SU-DHL-6 (cell line): Measurements from ENCODE around the gene HOXB1.

ENCODE experiments used
- H2AFZ ChIP-seq: fragments of 200-600 bp; sonication (generic); 2 replicates; pipeline ENCODE4 v1.6.1; 2014; ENCODE audit warnings: low read depth, mild to moderate bottlenecking, moderate library complexity, mixed read lengths, antibody characterized with exemption, low read length; ENCODE audit not compliant: severe bottlenecking
- H3F3A ChIP-seq: fragments of 200-600 bp; shearing (Covaris generic); 2 replicates; pipeline ENCODE4 v1.6.0; 2016; ENCODE audit warnings: antibody characterized with exemption, mild to moderate bottlenecking; ENCODE audit not compliant: insufficient read depth
- H3K27ac ChIP-seq: fragments of 200-600 bp; sonication (generic); 2 replicates; pipeline ENCODE4 v1.5.1; 2016; ENCODE audit warnings: low read depth, mild to moderate bottlenecking, low read length, moderate library complexity, mixed read lengths
- H3K27me3 ChIP-seq: fragments of 200-600 bp; sonication (generic), shearing (Covaris generic); 2 replicates; pipeline ENCODE4 v1.6.0; 2014; ENCODE audit warnings: mild to moderate bottlenecking, low read length
- H3K36me3 ChIP-seq: fragments of 200-600 bp; sonication (generic); 2 replicates; pipeline ENCODE4 v1.6.1; 2014; ENCODE audit warnings: mild to moderate bottlenecking, low read length, mixed read lengths
- H3K4me2 ChIP-seq: fragments of 300-600, 200-600 bp; shearing (Covaris generic), sonication (generic); 2 replicates; pipeline ENCODE4 v1.6.0; 2014; ENCODE audit warnings: low read length, low read depth, mild to moderate bottlenecking; ENCODE audit not compliant: poor library complexity, severe bottlenecking
- H3K4me3 ChIP-seq: fragments of 200-600 bp; sonication (generic); 2 replicates; pipeline ENCODE4 v1.5.1; 2014; ENCODE audit warnings: antibody characterized with exemption, low read length, mild to moderate bottlenecking, mixed read lengths; ENCODE audit not compliant: insufficient read depth, poor library complexity, severe bottlenecking
- H3K79me2 ChIP-seq: fragments of 200-600 bp; sonication (generic); 2 replicates; pipeline ENCODE4 v1.6.1; 2014; ENCODE audit warnings: mild to moderate bottlenecking, low read length, moderate library complexity; ENCODE audit not compliant: insufficient read depth
- H3K9ac ChIP-seq: fragments of 200-600 bp; sonication (generic); 2 replicates; pipeline ENCODE4 v1.7.0; 2014; ENCODE audit warnings: mild to moderate bottlenecking, low read length
- H3K9me2 ChIP-seq: fragments of 200-600 bp; sonication (generic); replicated peaks from 2 replicates; pipeline ENCODE4 v1.6.1; 2014; ENCODE audit warnings: low read length; ENCODE audit not compliant: insufficient read depth
- H3K9me3 ChIP-seq: fragments of 200-600 bp; sonication (generic); 2 replicates; pipeline ENCODE4 v1.6.1; 2014; ENCODE audit warnings: low read length, mixed read lengths; ENCODE audit not compliant: insufficient read depth
- H4K20me1 ChIP-seq: fragments of 200-600 bp; sonication (generic); 2 replicates; pipeline ENCODE4 v1.6.1; 2014; ENCODE audit warnings: low read depth, mild to moderate bottlenecking, antibody characterized with exemption, low read length, moderate library complexity, mixed read lengths
- EZH2phosphoT487 ChIP-seq: fragments of 200-600 bp; sonication (generic), shearing (Covaris generic); conservative IDR thresholded peaks from 2 replicates; pipeline ENCODE4 v1.6.1; 2018; ENCODE audit warnings: mild to moderate bottlenecking, antibody characterized with exemption, low read length, moderate library complexity, mixed read lengths
- TF ChIP-seq, protein P1 (sequence below): fragments of 200-600 bp; sonication (generic); IDR thresholded peaks from one replicate; pipeline ENCODE4 v1.5.1; 2017; ENCODE audit warnings: antibody characterized with exemption, mild to moderate bottlenecking, low read length, moderate library complexity; ENCODE audit not compliant: insufficient read depth, poor library complexity, severe bottlenecking

Gene HOXB1

DNA sequence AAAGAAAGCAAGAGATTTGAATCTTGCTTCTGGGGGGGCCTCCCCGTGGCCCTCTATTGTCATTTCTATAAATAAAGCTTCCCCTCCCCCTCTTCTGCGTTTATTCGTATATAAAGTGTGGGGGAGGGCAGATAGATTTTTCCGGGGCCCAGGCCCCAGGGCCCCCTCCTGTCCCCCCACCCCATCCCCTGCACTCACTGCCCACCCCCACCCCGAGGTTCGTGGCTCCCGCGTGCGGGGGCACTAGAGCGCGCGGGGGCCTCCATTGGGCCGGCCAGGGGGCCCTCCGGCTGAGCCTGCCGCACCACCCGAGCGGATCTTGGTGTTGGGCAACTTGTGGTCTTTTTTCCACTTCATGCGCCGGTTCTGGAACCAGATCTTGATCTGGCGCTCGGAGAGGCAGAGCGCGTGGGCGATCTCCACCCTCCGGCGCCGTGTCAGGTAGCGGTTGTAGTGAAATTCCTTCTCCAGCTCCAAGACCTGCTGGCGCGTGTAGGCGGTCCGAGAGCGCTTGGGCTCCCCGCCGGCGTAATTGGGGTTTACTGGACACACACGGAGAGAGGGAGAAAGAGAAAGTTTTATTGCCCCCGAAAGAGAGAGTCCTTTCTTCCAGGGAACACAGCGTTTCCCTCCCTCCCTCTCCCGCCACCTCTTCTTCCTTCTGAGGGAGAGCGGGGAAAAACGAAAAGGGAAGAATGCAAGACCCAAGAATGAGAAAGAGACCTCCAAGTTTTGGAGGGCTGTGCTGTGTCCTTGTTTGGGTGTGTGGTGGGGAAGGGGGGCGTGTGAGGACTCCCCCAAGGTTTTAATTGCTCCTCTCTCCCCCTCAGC lies 45.9 kb upstream of the HOXB1 start:
- TF ChIP-seq, protein P1, sequence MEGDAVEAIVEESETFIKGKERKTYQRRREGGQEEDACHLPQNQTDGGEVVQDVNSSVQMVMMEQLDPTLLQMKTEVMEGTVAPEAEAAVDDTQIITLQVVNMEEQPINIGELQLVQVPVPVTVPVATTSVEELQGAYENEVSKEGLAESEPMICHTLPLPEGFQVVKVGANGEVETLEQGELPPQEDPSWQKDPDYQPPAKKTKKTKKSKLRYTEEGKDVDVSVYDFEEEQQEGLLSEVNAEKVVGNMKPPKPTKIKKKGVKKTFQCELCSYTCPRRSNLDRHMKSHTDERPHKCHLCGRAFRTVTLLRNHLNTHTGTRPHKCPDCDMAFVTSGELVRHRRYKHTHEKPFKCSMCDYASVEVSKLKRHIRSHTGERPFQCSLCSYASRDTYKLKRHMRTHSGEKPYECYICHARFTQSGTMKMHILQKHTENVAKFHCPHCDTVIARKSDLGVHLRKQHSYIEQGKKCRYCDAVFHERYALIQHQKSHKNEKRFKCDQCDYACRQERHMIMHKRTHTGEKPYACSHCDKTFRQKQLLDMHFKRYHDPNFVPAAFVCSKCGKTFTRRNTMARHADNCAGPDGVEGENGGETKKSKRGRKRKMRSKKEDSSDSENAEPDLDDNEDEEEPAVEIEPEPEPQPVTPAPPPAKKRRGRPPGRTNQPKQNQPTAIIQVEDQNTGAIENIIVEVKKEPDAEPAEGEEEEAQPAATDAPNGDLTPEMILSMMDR = no peak
- TF ChIP-seq EZH2phosphoT487 = no peak
- Histone ChIP-seq H3F3A (no peaks in the 10 kb centered on the region), H2AFZ (no peak overlapping the region), H3K79me2 (no peaks in the 10 kb centered on the region), H3K9ac (peak overlapping the region; percentile 57; the same call in 1 of the 2 replicates), H3K27ac (no peak overlapping the region), H3K9me3 (no peaks in the 10 kb centered on the region), H3K4me3 (no peak overlapping the region), H3K27me3 (no peaks in the 10 kb centered on the region), H4K20me1 (no peaks in the 10 kb centered on the region), H3K36me3 (no peaks in the 10 kb centered on the region), H3K9me2 (no peaks in the 10 kb centered on the region), H3K4me2 (peak overlapping the region; percentile 63)

DNA sequence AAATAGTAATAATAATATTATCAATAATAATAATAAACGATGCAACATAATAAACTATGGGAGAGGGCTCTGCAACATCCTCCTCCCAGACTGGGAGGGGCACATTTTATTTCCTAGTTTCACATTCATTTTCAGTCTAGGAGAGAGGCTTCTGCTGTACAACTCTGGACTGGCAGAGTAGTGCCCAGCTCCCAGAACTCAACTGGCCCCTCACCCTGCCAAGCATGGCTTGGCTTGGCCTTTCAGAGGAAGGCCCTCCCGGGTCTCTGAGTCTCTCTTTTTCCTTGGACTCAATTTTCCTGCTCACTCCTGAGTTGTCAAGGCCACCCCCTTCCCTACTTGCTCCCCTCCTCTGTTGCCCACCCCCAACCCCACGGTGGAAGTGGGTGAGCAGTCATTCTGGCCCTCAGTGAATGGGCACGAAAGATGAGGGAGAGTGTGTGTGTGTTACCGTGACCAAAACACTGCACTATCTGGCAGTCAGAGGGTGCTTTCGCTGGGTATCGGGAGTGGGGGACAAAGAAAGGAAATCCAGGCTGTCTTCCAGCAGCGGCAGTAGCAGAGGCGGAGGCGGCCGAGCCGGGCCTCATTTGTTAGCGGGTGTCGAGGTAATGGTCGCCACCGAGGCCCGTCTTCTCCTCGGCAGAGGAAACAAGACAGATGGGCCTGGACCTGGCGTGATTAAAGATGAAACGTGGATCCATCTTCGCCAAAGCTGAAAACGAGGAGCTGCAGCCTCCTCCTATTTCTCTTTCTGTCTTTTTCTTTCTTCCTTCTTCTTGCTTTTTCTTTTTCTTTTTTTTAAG lies 45.1 kb upstream of the HOXB1 start:
- H3K27ac ChIP-seq = no peak overlapping the region
- no peaks in the 10 kb centered on the region for H3F3A ChIP-seq
- H3K4me2 ChIP-seq = no peak overlapping the region
- H3K79me2 ChIP-seq = no peaks in the 10 kb centered on the region
- no peaks in the 10 kb centered on the region for H3K9me3 ChIP-seq
- no peaks in the 10 kb centered on the region for H3K9me2 ChIP-seq
- no peaks in the 10 kb centered on the region for H4K20me1 ChIP-seq
- H3K4me3 ChIP-seq = no peak overlapping the region
- no peak overlapping the region for H2AFZ ChIP-seq
- TF ChIP-seq, protein P1 = no peak
- no peaks in the 10 kb centered on the region for H3K27me3 ChIP-seq
- no peaks in the 10 kb centered on the region for H3K36me3 ChIP-seq
- no peak overlapping the region for H3K9ac ChIP-seq

DNA sequence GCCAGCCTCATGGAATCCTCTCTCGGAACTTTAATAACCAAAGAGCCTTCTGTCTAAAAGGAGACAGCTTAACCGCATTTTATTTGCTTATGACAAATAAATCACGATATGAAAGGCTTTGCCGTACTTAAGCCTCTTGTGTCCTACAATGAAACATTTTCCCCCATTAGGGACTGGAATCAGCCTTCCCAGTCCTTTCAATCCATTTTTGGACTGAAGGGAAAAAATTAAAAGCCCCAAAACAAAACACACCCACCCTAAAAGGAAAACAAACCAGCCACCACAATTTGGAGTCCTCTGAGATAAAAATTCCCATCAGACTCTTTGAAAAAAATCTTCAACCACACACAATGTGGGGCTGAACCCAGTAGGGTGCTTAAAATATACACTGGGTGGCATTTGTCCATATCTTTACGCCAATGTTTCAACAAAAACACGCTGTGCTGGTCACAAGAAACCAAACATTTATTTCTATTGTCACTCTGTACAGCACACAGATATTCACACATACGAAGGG lies 44.3 kb upstream of the HOXB1 start:
- H3K9me2 ChIP-seq = no peaks in the 10 kb centered on the region
- H3K9ac ChIP-seq = no peak overlapping the region
- no peak overlapping the region for H3K27ac ChIP-seq
- H3F3A ChIP-seq = no peaks in the 10 kb centered on the region
- no peaks in the 10 kb centered on the region for H3K9me3 ChIP-seq
- H3K36me3 ChIP-seq = no peaks in the 10 kb centered on the region
- no peak overlapping the region for H2AFZ ChIP-seq
- no peaks in the 10 kb centered on the region for H3K79me2 ChIP-seq
- no peaks in the 10 kb centered on the region for H3K27me3 ChIP-seq
- TF ChIP-seq, protein P1 = no peak
- no peak for TF ChIP-seq EZH2phosphoT487
- no peaks in the 10 kb centered on the region for H4K20me1 ChIP-seq
- no peak overlapping the region for H3K4me2 ChIP-seq
- H3K4me3 ChIP-seq = no peak overlapping the region
